Small intestine (tissue), 7 donors: Measurements from ENCODE around the gene SAXO2. TPM values are rescaled to one million over a fixed set of nuclear protein-coding genes. Genes with fewer than 3 reads are reported as not detected.
"Not testable (repeated sequence)": the region's sequence is repeated elsewhere in the genome, so short reads cannot be mapped to it uniquely, and the experiment has no call there.

Experiments used
- DNase-seq, 2 donors: peaks; one replicate each; pipeline versions ENCODE4 v3.0.0 to v3.0.0-alpha.2; 2013
- FAIRE-seq: peaks from 2 replicates; lab custom pipeline; 2012; peaks lifted over from hg19 to GRCh38; lab: Jason Lieb, UNC
- H3K27ac ChIP-seq, 3 donors: one replicate each; pipeline ENCODE4 v1.5.1; 2013; ENCODE audit warnings: low read length in 2 of 3, mild to moderate bottlenecking in 2 of 3, control low read depth in 1 of 3, inconsistent platforms in 1 of 3, low read depth in 1 of 3, moderate library complexity in 1 of 3
- H3K27me3 ChIP-seq, 3 donors: one replicate each; pipeline ENCODE4 v1.6.1; 2013; ENCODE audit warnings: low read length in 3 of 3, inconsistent platforms in 1 of 3; ENCODE audit not compliant: control insufficient read depth in 3 of 3, insufficient read depth in 3 of 3
- H3K36me3 ChIP-seq, 3 donors: one replicate each; pipeline ENCODE4 v1.6.1; 2013; ENCODE audit warnings: low read length in 3 of 3, inconsistent platforms in 1 of 3, low read depth in 1 of 3, mild to moderate bottlenecking in 1 of 3, moderate library complexity in 1 of 3; ENCODE audit not compliant: control insufficient read depth in 3 of 3, insufficient read depth in 2 of 3
- H3K4me1 ChIP-seq, 3 donors: one replicate each; pipeline ENCODE4 v1.6.1; 2013; ENCODE audit warnings: low read length in 2 of 3, inconsistent platforms in 1 of 3, low read depth in 1 of 3, mild to moderate bottlenecking in 1 of 3, moderate library complexity in 1 of 3; ENCODE audit not compliant: control insufficient read depth in 3 of 3, insufficient read depth in 2 of 3
- H3K4me3 ChIP-seq, 3 donors: one replicate each; pipeline ENCODE4 v1.5.1; 2013; ENCODE audit warnings: low read length in 3 of 3, control low read depth in 1 of 3, inconsistent platforms in 1 of 3, low read depth in 1 of 3, mild to moderate bottlenecking in 1 of 3, moderate library complexity in 1 of 3
- H3K9me3 ChIP-seq, 2 donors: one replicate each; pipeline ENCODE4 v1.6.1; 2013; ENCODE audit warnings: low read depth in 1 of 2, low read length in 1 of 2; ENCODE audit not compliant: control insufficient read depth in 2 of 2, insufficient read depth in 1 of 2
- WGBS, 3 donors: extraction: QIAGEN DNeasy Blood & Tissue Kit; methylation state at CpG; one replicate each; pipeline ENCODE4 v1.1.7; 2013; 5-methylcytosine and 5-hydroxymethylcytosine counted together
- polyA plus RNA-seq, 4 donors: library from polyadenylated mRNA; stranded (reverse) in 3 of 4; unstranded in 1 of 4; fragments of 200-250 nt in 3 of 4; fragments of 120-200 nt in 1 of 4; gene quantifications; one replicate each; pipeline versions ENCODE4 v1.2.1 to v1.2.3, GENCODE V29; 2013
- donor health status: healthy with polysubstance abuse.
- donor health status: control.
- donor health status: control.
- donor health status: Bipolar disorder and iron deficiency.
- donor health status: healthy.

SAXO2 gene
- polyA plus RNA-seq, 4 donors = 0.37 to 5.1 (median 1.5) TPM; not detected in 1

DNA sequence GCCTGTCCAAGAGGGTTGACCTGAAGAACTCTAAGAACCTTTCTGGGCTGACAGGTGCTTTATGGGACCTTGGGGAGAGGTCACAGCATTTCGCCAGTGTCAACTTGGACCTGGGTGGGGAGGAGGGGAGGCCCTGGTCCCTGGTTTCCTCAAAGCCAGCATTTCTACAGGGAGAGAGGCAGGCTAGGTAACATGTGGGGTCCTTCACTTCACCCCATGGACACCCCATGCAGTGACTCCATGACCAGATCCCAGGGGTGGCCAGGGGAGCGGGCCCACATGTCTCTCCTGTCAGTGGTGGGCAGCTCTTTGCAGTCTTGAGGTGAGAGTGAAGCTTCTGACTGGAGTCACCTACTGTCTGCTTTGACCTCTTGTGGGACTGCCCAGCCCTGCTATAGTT is 50.8 kb downstream of the SAXO2 start:
- FAIRE-seq = no peak
- H3K9me3 ChIP-seq = no peaks in the 10 kb centered on the region
- H3K27me3 ChIP-seq = no peaks in the 10 kb centered on the region
- no peak overlapping the region for H3K4me3 ChIP-seq
- 91 to 94% (median 93%) methylated on average over 2 of the region's 2 CpGs for WGBS, 3 donors
- H3K27ac ChIP-seq = no peak overlapping the region
- H3K36me3 ChIP-seq = no peaks in the 10 kb centered on the region
- DNase-seq = no peak
- H3K4me1 ChIP-seq = no peaks in the 10 kb centered on the region

DNA sequence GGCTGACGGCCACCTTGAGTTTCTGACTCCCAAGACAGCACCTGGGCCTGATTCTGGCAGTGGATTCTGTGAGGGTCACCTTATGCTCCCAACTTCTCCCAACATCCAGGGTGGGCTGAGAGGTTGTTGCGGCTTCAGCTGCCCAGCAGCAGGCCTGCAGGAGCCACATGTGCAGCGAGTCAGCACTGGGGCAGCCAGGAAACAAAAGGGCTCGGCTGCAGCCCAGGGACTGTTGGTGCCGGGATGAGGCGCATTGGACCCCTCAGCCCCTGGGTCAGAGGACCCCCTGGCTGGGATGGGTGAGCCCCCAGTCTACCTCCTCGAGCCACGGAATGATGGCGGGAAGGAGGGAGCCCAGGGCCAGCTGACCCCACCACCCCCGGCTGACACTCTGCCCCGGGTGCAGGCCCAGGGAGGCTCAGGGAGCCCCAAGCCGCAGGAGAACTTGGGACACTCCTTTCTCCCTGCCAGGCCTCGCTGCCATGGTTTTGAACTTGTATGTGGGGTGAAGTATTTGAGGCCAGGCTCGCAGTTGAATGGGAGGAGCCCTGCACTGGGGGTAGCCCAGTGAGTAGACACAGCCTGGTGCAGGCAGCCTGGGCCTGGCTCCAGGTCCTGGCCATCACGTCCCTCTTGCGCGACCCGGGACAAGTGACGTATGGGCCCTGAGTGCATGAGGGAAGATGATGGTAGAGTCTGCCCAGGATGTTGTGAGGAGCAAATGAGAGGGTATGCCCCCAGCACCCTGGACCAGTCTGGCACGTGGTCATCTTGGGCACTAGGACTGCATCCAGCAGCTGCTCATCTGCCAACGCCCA is 51.5 kb downstream of the SAXO2 start:
- not testable (repeated sequence) for H3K9me3 ChIP-seq, H3K27ac ChIP-seq, FAIRE-seq, H3K27me3 ChIP-seq, DNase-seq, H3K4me1 ChIP-seq, H3K4me3 ChIP-seq, H3K36me3 ChIP-seq
- WGBS, 3 donors = 82 to 85% (median 82%) methylated on average over 21 of the region's 21 CpGs

DNA sequence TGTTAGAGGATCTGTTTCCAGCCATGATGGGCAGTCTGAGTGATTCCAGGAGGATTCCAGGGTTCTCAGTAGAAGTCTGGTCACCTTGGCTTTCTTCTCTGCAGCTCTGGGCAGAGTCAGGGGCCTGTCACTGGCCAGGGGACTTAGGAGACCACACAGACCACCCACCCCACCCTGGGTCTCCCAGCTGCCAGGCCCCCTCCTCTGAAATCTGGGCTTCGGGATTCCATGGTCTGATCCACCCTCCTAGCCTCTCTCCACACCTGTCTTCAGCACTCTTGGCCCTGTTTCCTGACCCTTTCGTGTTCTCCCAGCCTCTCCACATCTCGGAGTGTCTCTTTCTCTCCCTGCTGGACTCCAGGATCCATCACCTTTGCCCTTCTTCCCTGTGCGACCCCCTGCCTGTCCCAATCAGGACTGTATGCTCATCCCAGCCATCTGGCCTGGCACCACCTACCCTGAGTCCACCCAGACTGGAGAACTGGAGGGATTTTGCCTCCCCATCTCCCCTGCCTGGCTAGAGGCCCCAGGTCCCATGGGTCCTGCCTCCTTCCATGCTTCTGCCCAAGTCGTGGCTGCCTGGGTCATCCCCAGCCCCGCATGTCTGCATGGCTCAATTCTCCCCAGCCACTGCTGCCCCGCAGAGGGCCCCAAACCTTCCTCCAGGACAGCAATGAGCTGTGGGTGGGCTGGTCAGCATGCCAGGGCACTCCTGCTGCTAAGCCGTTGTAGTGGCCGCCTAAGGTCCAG is 52.3 kb downstream of the SAXO2 start:
- DNase-seq = no peak
- Histone ChIP-seq H3K27me3 (no peaks in the 10 kb centered on the region), H3K4me3 (no peak overlapping the region), H3K9me3 (no peaks in the 10 kb centered on the region), H3K36me3 (no peaks in the 10 kb centered on the region), H3K27ac (no peak overlapping the region), H3K4me1 (no peaks in the 10 kb centered on the region)
- 81 to 86% (median 82%) methylated on average over 9 of the region's 9 CpGs for WGBS, 3 donors
- no peak for FAIRE-seq

DNA sequence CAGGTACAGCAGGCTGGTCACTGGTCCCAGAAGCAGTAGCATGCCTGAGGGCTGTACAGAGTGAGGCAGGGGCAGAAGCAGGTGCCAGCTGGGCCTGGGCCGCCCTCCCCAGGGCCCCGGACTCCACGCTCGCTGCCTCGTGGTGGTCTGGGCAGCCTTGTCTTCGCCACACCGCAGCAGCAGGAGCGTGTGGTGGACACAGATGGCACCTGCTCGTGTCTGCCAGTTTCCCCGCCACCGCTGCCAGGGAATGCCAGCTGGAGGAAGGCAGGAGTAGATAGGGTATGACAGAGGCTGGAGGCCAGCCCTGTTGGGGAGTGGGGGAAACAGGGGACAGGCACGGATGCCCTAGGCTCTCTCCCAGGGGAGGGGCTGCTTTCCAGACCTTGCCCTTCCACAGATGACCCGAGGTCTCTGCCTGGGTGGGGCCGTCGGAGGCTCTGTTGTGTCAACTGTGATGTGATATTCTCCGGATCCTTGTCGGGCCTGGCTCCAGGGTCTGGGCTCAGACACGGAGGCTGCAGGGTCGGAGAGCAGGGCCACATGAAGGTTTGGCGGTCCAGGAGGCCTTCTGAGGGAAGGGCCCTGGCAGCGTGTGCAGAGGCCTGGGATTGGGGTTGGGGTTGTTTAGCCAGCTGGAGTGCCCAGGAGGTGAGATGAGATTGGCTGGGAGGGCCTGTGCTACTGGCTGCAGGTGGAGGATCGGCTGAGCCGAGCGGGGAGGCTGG is 53.1 kb downstream of the SAXO2 start:
- no peak for FAIRE-seq
- Histone ChIP-seq H3K9me3 (no peaks in the 10 kb centered on the region), H3K36me3 (no peaks in the 10 kb centered on the region), H3K4me1 (no peaks in the 10 kb centered on the region), H3K27me3 (no peaks in the 10 kb centered on the region), H3K4me3 (no peak overlapping the region), H3K27ac (no peak overlapping the region)
- DNase-seq = no peak
- 75 to 85% (median 83%) methylated on average over 17 to 24 of the region's 24 CpGs for WGBS, 3 donors

DNA sequence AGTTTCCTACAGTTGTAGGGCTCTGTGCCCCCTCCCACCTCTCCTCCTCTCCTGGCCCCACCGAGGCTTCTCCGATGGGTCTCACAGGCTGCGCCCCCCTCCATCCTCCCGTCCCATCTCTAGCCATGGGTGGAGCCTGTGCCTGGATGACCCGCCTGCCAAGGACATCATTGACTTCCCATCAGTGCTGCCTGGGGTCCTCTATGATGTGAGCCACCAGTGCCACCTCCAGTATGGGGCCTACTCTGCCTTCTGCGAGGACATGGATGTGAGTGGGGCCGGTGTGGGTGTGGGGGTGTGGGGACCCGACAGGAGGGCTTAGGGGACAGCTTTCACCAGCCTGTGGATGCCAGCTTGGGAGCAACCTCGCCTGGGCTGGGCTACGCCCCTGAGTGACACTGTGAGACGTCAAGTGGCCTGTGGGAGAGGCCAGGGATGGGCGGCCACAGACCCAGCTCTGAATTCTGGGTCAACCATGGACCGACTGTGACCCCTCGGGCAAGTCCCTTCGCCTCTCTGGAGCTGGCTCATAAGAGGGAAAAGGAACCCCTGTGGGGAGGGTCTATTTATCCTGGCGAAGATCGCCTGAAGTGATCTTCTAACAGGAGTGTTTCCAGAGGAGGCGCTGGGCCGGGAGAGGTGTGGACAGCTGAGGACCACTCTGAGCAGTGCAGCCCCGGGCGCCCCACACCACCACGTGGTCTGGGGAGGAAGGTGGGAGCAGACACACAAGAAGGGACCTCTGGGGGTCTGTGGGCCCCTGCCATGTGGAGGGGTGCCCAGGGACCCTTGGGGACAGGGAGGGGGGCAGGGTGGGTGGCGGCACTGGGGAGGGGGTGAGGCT is 53.9 kb downstream of the SAXO2 start:
- H3K36me3 ChIP-seq, DNase-seq, H3K9me3 ChIP-seq, H3K27me3 ChIP-seq, FAIRE-seq, H3K27ac ChIP-seq, H3K4me3 ChIP-seq, H3K4me1 ChIP-seq: not testable (repeated sequence)
- WGBS, 3 donors = 87 to 92% (median 89%) methylated on average over 23 of the region's 23 CpGs

DNA sequence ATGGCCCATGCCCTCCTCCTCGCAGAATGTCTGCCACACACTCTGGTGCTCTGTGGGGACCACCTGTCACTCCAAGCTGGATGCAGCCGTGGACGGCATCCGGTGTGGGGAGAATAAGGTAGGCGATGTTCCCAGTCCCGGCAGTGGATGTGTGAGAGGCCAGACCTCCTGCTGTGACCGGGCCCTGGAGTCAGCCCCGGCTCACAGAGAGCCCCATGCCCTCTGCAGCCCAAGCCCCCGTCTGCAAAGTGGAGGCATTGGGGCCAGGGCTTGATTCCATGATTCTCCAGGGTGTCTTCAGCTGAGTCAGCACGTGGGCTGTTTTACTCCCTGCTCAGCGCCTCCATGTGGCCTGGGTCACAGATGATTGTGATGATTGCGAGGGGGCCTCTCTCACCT is 54.5 kb downstream of the SAXO2 start:
- Histone ChIP-seq H3K4me1 (no peaks in the 10 kb centered on the region), H3K27ac (no peak overlapping the region), H3K27me3 (no peaks in the 10 kb centered on the region), H3K36me3 (no peaks in the 10 kb centered on the region), H3K4me3 (no peak overlapping the region), H3K9me3 (no peaks in the 10 kb centered on the region)
- 80 to 91% (median 89%) methylated on average over 11 to 12 of the region's 12 CpGs for WGBS, 3 donors
- no peak for FAIRE-seq
- no peak for DNase-seq

DNA sequence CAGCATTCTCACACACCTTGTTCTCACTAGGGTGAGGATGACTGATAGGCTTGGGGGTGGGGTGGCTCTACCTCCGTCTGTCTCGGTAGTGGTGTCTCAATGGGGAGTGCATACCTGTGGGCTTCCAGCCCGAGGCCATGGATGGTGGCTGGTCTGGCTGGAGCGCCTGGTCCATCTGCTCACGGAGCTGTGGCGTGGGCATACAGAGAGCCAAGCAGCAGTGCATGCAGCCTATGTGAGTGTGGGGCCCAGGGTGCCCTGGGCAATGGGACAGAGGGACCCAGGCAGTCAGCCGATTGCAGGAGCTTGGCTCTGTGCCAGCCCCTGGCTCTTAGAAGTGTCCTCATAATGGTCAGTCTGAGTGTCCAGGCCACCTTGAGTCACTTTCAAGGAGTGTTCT is 54.9 kb downstream of the SAXO2 start:
- H3K36me3 ChIP-seq, H3K4me3 ChIP-seq, H3K27ac ChIP-seq, H3K9me3 ChIP-seq, DNase-seq, FAIRE-seq, H3K4me1 ChIP-seq, H3K27me3 ChIP-seq: not testable (repeated sequence)
- WGBS, 3 donors = 70 to 85% (median 71%) methylated on average over 7 of the region's 7 CpGs

DNA sequence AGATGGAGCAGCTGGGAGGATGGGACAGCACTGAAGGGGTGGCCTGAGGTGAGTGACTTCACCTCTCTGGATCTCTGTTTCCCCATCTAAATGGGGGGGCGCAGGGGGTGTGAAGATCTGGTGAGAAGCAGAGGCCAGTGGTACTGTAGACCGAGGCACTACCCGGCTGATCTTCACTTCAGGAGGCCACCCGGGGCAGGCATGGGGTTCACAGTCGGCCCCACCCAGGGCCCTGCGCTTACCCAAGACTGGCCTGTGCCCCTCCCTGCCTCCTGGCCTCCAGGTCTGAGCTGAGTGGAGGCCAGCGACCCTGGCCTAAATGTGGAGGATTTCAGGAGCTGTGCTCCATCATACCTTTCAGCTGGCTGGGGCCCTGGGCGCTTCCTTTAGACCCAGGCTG is 55.7 kb downstream of the SAXO2 start:
- not testable (repeated sequence) for H3K4me3 ChIP-seq, FAIRE-seq, H3K9me3 ChIP-seq, DNase-seq, H3K36me3 ChIP-seq, H3K4me1 ChIP-seq, H3K27me3 ChIP-seq, H3K27ac ChIP-seq
- WGBS, 3 donors = 85 to 91% (median 88%) methylated on average over 8 of the region's 8 CpGs
